Suprapubic skin (tissue), 4 donors: ENCODE measurements around the gene ICAM2. TPM values are rescaled to one million over a fixed set of nuclear protein-coding genes. Genes with fewer than 3 reads are reported as not detected.

Experiments
- DNase-seq, 2 donors: peaks; one replicate each; pipeline ENCODE4 v3.0.0-alpha.2; 2019; ENCODE audit warnings: low spot score in 2 of 2
- H3K27ac ChIP-seq: fragments of 200-600 bp; sonication (generic); one replicate; pipeline ENCODE4 v1.5.1; 2019
- H3K27me3 ChIP-seq: fragments of 200-600 bp; sonication (generic); one replicate; pipeline ENCODE4 v1.5.1; 2019
- H3K36me3 ChIP-seq: fragments of 200-600 bp; sonication (generic); one replicate; pipeline ENCODE4 v1.5.1; 2019
- H3K4me1 ChIP-seq: fragments of 200-600 bp; sonication (generic); one replicate; pipeline ENCODE4 v1.5.1; 2019
- H3K4me3 ChIP-seq: fragments of 200-600 bp; sonication (generic); one replicate; pipeline ENCODE4 v1.5.1; 2019; ENCODE audit warnings: mild to moderate bottlenecking
- H3K9me3 ChIP-seq: fragments of 200-600 bp; sonication (generic); one replicate; pipeline ENCODE4 v1.5.1; 2019
- CTCF ChIP-seq, 2 donors: fragments of 200-600 bp in 1 of 2; fragments of 450-650 bp in 1 of 2; sonication (generic) in 1 of 2; IDR thresholded peaks; one replicate each; pipeline ENCODE4 v1.5.1; 2016 to 2019; ENCODE audit warnings: antibody characterized with exemption in 2 of 2, mild to moderate bottlenecking in 1 of 2, moderate library complexity in 1 of 2
- EP300 ChIP-seq: sonication (generic); formaldehyde crosslinking; IDR thresholded peaks from one replicate; pipeline ENCODE4 v1.6.1; 2017; ENCODE audit warnings: antibody characterized with exemption
- POLR2A ChIP-seq, 2 donors: fragments of 450-650 bp; IDR thresholded peaks; one replicate each; pipeline ENCODE4 v1.6.1; 2017; ENCODE audit warnings: antibody characterized with exemption in 2 of 2, mild to moderate bottlenecking in 2 of 2, moderate library complexity in 2 of 2
- POLR2AphosphoS5 ChIP-seq, 3 donors: sonication (generic); formaldehyde crosslinking; IDR thresholded peaks; one replicate each; pipeline ENCODE4 v1.6.1; 2017; ENCODE audit warnings: antibody characterized with exemption in 3 of 3
- WGBS: methylation state at CpG from one replicate; pipeline ENCODE4 v1.1.5; 2018; 5-methylcytosine and 5-hydroxymethylcytosine counted together
- total RNA-seq, 4 donors: library from RNA; depleted of rRNA; stranded (reverse); fragments of >200 nt; gene quantifications; one replicate each; pipeline ENCODE4 v1.1.0, GENCODE V29; 2016

The ICAM2 gene
- total RNA-seq, 4 donors from 2014 or later: 8.4 to 32.5 (median 14.9) TPM

- Histone ChIP-seq H3K27ac (no peak overlapping the region), H3K4me3 (no peak overlapping the region), H3K27me3 (peaks cover 30% of the 10 kb centered on the region), H3K9me3 (no peaks in the 10 kb centered on the region), H3K4me1 (peaks cover 52% of the 10 kb centered on the region), H3K36me3 (no peaks in the 10 kb centered on the region)
- DNase-seq: no peak
- TF ChIP-seq POLR2AphosphoS5 (IDR thresholded peaks at IDR 0.05): no peak
- no peak for TF ChIP-seq EP300
- no peak for TF ChIP-seq CTCF (IDR thresholded peaks at IDR 0.05)
- TF ChIP-seq POLR2A (IDR thresholded peaks at IDR 0.05): no peak
- 88% methylated on average over 5 of the region's 5 CpGs for WGBS
Observed at GRCh38 chr17:63988127-63988478, 32.3 kb downstream of the ICAM2 start.

- no peak for DNase-seq
- no peaks in the 10 kb centered on the region for H3K9me3 ChIP-seq
- 60% methylated on average over 12 of the region's 18 CpGs for WGBS
- H3K4me1 ChIP-seq: peaks cover 55% of the 10 kb centered on the region
- H3K36me3 ChIP-seq: no peaks in the 10 kb centered on the region
- no peak overlapping the region for H3K27ac ChIP-seq
- peaks cover 30% of the 10 kb centered on the region for H3K27me3 ChIP-seq
- no peak overlapping the region for H3K4me3 ChIP-seq
- no peak for TF ChIP-seq EP300
- TF ChIP-seq CTCF (IDR thresholded peaks at IDR 0.05): no peak
- no peak for TF ChIP-seq POLR2A (IDR thresholded peaks at IDR 0.05)
- no peak for TF ChIP-seq POLR2AphosphoS5 (IDR thresholded peaks at IDR 0.05)
Observed at GRCh38 chr17:63987221-63988126, 33.0 kb downstream of the ICAM2 start.

GRCh38 chr17:63986821-63987220 is 33.6 kb downstream of the ICAM2 start:
- H3K27me3 ChIP-seq: peaks cover 23% of the 10 kb centered on the region
- DNase-seq: no peak
- H3K4me1 ChIP-seq: peaks cover 55% of the 10 kb centered on the region
- no peaks in the 10 kb centered on the region for H3K9me3 ChIP-seq
- TF ChIP-seq POLR2AphosphoS5 (IDR thresholded peaks at IDR 0.05) (no peak), CTCF (IDR thresholded peaks at IDR 0.05) (no peak), EP300 (no peak), POLR2A (IDR thresholded peaks at IDR 0.05) (no peak)
- 75% methylated on average over 3 of the region's 3 CpGs for WGBS
- H3K27ac ChIP-seq: no peak overlapping the region
- no peak overlapping the region for H3K4me3 ChIP-seq
- H3K36me3 ChIP-seq: no peaks in the 10 kb centered on the region

GRCh38 chr17:63985387-63986140 is 34.9 kb downstream of the ICAM2 start:
- H3K4me1 ChIP-seq: peaks cover 56% of the 10 kb centered on the region

More at GRCh38 chr17:63985387-63986140, 34.9 kb downstream of the ICAM2 start:
- Histone ChIP-seq H3K27ac (no peak overlapping the region), H3K36me3 (no peaks in the 10 kb centered on the region), H3K27me3 (peaks cover 16% of the 10 kb centered on the region), H3K9me3 (no peaks in the 10 kb centered on the region), H3K4me3 (no peak overlapping the region)
- no peak for TF ChIP-seq CTCF (IDR thresholded peaks at IDR 0.05)
- TF ChIP-seq POLR2AphosphoS5 (IDR thresholded peaks at IDR 0.05): no peak
- no peak for TF ChIP-seq EP300
- TF ChIP-seq POLR2A (IDR thresholded peaks at IDR 0.05): no peak
- WGBS: 91% methylated on average over 12 of the region's 13 CpGs
- no peak for DNase-seq
